Endometrial microvascular endothelial cells (primary cell): ENCODE measurements around the gene ADARB2. TPM values are rescaled to one million over a fixed set of nuclear protein-coding genes. Genes with fewer than 3 reads are reported as not detected.

Experiments
- in situ Hi-C: cut with HindIII; loops from 2 replicates; pipeline ENCODE4 v1.10.0; 2017; ENCODE audit warnings: low sequenced_read_pairs, low pct_unique_long_range_greater_than_20kb; ENCODE audit errors: inconsistent ontology term
- total RNA-seq: library from RNA; depleted of rRNA; stranded (reverse); fragments of >200 nt; gene quantifications from one replicate; pipeline ENCODE4 v1.2.3, GENCODE V29; 2015; ENCODE audit errors: inconsistent ontology term

Gene ADARB2
- total RNA-seq, 1 donor from 2014 or later: not detected

DNA sequence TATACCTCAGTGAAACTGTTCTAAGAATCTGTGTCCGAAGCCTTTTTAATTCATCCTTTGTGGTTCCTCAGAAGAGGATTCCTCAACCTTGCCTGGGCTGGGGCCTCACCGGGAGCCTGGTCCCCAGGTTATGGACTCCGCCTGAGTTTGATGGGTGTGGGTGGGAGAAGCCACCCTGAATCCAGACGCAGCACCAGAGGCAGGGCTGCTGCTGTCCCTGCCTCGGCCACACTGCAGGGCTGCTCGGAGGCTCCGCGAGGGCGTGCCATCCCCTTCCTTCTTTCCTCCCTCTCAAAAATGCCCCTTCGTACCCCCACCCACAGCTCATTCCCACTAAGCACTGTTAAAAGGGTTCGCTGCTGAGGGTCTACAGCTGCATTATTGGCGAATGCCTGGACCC lies 146.3 kb downstream of the ADARB2 start:
- in situ Hi-C loops: no loop called here

DNA sequence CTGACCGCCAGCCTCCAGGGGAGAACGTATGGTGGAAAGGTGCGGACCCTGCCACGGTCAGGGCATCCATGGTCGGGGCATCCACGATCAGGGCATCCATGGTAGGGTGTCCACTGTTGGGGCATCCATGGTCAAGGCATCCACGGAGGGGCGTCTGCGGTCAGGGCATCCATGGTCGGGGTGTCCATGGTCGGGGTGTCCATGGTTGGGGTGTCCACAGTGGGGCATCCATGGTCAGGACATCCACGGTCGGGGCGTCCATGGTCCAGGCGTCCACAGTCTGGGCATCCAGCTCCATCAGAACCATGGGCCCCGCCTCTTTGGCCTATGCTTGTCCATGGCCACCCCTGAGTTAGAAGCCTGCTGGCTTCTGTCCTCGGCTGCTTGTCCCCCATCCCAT lies 148.1 kb downstream of the ADARB2 start:
- in situ Hi-C loops: no loop called here

- in situ Hi-C loops: no loop called here
These were observed 154.6 kb downstream of the ADARB2 start for GRCh38 chr10:1582739-1583138.

- in situ Hi-C loops: no loop called here
These were observed 156.1 kb downstream of the ADARB2 start for GRCh38 chr10:1581189-1581588.

DNA sequence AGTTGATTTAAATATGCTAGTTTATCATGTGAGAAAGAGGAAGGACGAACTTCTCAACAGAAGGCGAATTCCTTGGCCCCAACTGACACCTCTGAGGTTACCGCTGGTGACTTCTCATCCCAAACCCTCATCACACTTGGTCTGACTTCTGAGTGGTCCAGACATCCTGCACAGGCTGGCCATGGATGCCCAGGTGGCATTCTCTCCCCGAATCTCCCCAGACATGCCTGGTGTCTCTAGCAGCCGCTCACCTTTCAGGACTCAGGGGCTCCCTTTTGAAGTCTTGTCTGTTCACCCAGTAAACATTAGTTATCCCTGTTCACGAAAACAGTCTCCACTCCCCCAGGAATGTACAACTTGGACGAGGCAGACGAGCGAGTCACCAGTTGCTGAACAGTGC lies 157.7 kb downstream of the ADARB2 start:
- in situ Hi-C loops: no loop called here

- in situ Hi-C loops: no loop called here
These were observed 158.2 kb downstream of the ADARB2 start for GRCh38 chr10:1579141-1579491.

- in situ Hi-C loops: no loop called here
These were observed 158.8 kb downstream of the ADARB2 start for GRCh38 chr10:1578392-1579140.

GRCh38 chr10:1577945-1578344 lies 159.4 kb downstream of the ADARB2 start:
- in situ Hi-C loops: no loop called here

GRCh38 chr10:1577373-1577770 lies 160.0 kb downstream of the ADARB2 start:
- in situ Hi-C loops: no loop called here

DNA sequence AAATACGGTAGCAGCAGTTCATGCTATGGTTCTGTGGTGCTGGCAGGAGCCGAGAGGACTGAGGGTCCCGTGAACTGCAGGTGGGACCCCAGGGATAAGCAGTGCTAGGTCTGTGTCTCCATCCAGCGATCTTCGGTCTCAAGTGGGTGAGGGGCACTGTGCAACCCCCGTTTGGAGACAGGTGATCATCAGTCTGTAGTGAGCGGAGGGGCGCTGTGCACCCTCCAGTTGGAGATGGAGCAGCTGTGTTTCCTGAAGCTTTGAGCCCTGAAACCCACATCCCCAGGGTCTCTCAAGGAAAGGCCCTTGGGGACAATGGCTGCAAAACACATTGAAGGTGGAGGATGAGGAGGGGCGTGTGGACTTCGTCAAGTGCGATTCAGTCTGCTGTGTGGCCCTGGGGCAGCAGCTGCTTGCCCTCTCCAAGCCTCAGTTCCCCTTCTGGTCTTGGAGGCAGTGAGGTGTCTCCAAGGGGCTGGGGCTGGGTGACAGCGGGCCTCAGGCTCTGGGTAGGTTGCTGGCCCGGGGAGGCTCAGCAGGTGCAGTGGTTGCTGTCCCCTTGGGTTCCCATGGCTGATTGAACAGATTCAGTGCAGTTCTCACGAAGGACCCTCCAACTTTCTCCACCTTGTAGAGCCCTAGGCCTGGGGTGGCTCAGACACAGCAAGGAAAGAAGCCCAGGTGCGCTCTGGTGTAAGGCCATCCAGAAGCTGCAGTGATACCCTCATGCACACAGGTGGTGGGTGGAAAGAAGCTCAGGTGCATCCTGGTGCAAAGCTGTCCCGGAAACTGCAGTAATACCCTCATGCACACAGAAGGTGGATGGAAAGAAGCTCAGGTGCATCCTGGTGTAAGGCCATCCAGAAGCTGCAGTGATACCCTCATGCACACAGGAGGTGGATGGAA lies 160.6 kb downstream of the ADARB2 start:
- in situ Hi-C loops: no loop called here

GRCh38 chr10:1575481-1576244 lies 161.7 kb downstream of the ADARB2 start:
- in situ Hi-C loops: no loop called here

- in situ Hi-C loops: no loop called here
These were observed 162.6 kb downstream of the ADARB2 start for GRCh38 chr10:1574719-1575118.

DNA sequence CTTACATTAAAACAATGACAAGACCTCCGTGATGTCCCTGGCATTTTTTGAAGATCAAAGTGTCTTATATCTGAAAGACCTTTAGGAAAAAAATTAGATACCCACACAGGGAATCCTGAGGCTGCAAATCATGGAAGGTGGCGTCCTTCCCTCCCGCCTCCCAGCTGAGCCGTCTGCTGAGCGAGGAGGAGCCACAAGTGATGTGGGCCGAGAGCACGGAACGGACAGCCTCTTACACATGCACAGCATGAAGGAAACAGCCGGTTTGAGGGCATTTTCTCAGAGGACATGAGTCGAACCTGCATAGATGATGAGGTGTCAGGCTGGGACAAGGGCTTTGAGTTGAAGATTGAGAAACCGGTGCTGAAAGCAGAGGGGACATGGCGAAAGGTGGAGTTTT lies 163.3 kb downstream of the ADARB2 start:
- in situ Hi-C loops: no loop called here

- in situ Hi-C loops: no loop called here
These were observed 163.9 kb downstream of the ADARB2 start for GRCh38 chr10:1573334-1573969.

- in situ Hi-C loops: no loop called here
These were observed 164.6 kb downstream of the ADARB2 start for GRCh38 chr10:1572519-1573333.

DNA sequence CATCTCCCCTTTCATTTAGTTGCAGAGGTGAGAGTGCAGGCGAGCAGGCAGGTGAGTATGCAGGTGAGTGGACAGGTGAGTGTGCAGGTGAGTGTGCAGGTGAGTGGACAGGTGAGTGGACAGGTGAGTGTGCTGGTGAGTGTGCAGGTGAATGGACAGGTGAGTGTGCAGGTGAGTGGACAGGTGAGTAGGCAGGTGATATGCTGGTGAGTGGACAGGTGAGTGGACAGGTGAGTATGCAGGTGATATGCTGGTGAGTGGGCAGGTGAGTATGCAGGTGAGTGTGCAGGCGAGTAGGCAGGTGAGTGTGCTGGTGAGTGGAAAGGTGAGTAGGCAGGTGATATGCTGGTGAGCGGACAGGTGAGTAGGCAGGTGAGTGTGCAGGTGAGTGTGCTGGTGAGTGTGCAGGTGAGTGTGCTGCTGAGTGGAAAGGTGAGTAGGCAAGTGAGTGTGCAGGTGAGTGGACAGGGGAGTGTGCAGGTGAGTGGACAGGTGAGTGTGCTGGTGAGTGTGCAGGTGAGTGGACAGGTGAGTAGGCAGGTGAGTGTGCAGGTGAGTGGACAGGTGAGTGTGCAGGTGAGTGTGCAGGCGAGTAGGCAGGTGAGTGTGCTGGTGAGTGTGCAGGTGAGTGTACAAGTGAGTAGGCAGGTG lies 165.6 kb downstream of the ADARB2 start:
- in situ Hi-C loops: no loop called here

- in situ Hi-C loops: no loop called here
These were observed 166.8 kb downstream of the ADARB2 start for GRCh38 chr10:1570416-1571051.
